GM12891 (cell line): ENCODE results near the gene CPNE2.
A peak's percentile ranks its signal among the peaks of the same experiment; 100 is the strongest.

ENCODE experiments used
- DNase-seq: peaks from one replicate; pipeline ENCODE4 v3.0.0; 2011; ENCODE audit warnings: low spot score; ENCODE audit not compliant: insufficient read length
- FAIRE-seq: peaks from 2 replicates; lab custom pipeline; 2011; peaks lifted over from hg19 to GRCh38; lab: Jason Lieb, UNC
- PAX5 ChIP-seq: IDR thresholded peaks from 2 replicates; pipeline ENCODE4 v1.6.1; 2011; ENCODE audit warnings: low read length, moderate library complexity, mild to moderate bottlenecking; ENCODE audit not compliant: insufficient read depth, severe bottlenecking
- POLR2A ChIP-seq: IDR thresholded peaks from 2 replicates; pipeline ENCODE4 v1.6.1; 2011; ENCODE audit warnings: low read depth, low read length, control low read depth
- POLR2AphosphoS5 ChIP-seq: IDR thresholded peaks from 2 replicates; pipeline ENCODE4 v1.6.1; 2011; ENCODE audit warnings: low read depth, low read length, control low read depth
- POU2F2 ChIP-seq: IDR thresholded peaks from 2 replicates; pipeline ENCODE4 v1.6.1; 2011; ENCODE audit warnings: low read depth, mild to moderate bottlenecking, control low read depth, low read length, moderate library complexity
- SPI1 ChIP-seq: IDR thresholded peaks from 2 replicates; pipeline ENCODE4 v1.6.1; 2011; ENCODE audit warnings: low read depth, low read length, control low read depth
- TAF1 ChIP-seq: IDR thresholded peaks from 2 replicates; pipeline ENCODE4 v1.6.1; 2011; ENCODE audit warnings: low read depth, low read length, control low read depth

CPNE2 gene

GRCh38 chr16:57123974-57124674 is 31.7 kb downstream of the CPNE2 start:
- DNase-seq (no peak), FAIRE-seq (no peak)
- TF ChIP-seq POLR2AphosphoS5, result no peak
- no peak for TF ChIP-seq PAX5
- TF ChIP-seq POU2F2, result no peak
- no peak for TF ChIP-seq POLR2A
- TF ChIP-seq TAF1, result no peak
- TF ChIP-seq SPI1, result no peak

DNA sequence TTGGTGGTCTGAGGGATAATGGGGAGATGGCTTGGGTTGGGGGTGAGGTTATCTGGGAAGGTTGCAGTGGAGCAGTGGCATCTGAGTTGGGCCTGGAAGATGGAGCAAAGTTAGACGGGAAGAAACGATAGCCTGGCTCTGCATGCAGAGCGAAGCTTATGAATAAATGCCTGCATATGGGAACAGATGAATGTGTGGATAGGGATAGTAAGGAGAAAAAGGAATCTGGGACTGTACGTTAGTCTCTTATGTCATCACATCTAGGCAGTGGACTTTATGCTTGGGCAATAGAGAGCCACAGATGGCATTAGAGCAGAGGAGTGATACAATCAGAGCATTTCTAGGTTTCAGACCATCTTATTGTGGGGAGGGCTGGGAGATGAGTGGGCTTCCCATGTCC is 33.0 kb downstream of the CPNE2 start:
- no peak for DNase-seq
- FAIRE-seq, result no peak
- TF ChIP-seq POLR2A (no peak), POLR2AphosphoS5 (no peak), PAX5 (no peak), POU2F2 (no peak), SPI1 (no peak), TAF1 (no peak)

- no peak for FAIRE-seq
- no peak for DNase-seq
- no peak for TF ChIP-seq POU2F2
- TF ChIP-seq PAX5, result no peak
- no peak for TF ChIP-seq POLR2A
- no peak for TF ChIP-seq TAF1
- no peak for TF ChIP-seq POLR2AphosphoS5
- TF ChIP-seq SPI1, result no peak
Observed at GRCh38 chr16:57125969-57126368, 33.6 kb downstream of the CPNE2 start.

GRCh38 chr16:57126411-57126810 is 34.0 kb downstream of the CPNE2 start:
- no peak for DNase-seq
- no peak for FAIRE-seq
- TF ChIP-seq POU2F2, result no peak
- no peak for TF ChIP-seq POLR2A
- TF ChIP-seq PAX5, result no peak
- no peak for TF ChIP-seq TAF1
- no peak for TF ChIP-seq POLR2AphosphoS5
- TF ChIP-seq SPI1, result no peak

- peak; percentile 52 for FAIRE-seq
- no peak for DNase-seq
- no peak for TF ChIP-seq TAF1
- TF ChIP-seq POU2F2, result no peak
- TF ChIP-seq PAX5, result no peak
- no peak for TF ChIP-seq POLR2AphosphoS5
- no peak for TF ChIP-seq SPI1
- no peak for TF ChIP-seq POLR2A
Observed at GRCh38 chr16:57127037-57127763, 34.8 kb downstream of the CPNE2 start.

- DNase-seq (no peak), FAIRE-seq (no peak)
- TF ChIP-seq TAF1 (no peak), PAX5 (no peak), POU2F2 (no peak), POLR2AphosphoS5 (no peak), POLR2A (no peak), SPI1 (no peak)
Observed at GRCh38 chr16:57127836-57128235, 35.5 kb downstream of the CPNE2 start.

DNA sequence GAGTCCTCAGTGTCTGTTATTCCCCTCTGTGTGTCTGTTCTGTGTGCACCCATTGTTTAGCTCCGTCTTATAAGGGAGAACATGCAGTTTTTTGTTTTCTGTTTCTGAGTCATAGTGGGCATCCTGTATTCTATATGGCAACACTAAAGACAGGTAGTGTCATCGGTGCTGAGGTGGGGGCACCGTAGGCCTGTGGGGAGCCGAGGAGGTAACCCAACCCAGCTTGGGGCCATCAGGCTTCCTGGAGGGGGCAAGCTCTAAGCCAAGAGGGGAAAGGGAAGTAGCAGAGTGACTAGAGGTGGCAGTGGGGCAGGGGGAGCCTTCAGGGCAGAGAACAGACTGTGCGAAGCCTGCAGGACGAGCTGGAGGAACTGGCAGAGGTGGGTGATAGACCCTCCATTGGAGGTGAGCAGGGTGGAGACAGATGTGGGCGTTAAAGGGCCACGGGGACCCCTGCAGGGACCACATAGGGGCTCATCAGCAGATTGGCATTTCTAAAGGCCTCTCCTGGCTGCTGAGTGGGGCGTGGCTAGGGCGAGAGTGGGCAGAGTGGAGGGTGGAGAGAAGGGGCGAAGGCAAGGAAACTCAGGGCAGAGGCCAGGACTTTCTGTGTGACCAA is 36.5 kb downstream of the CPNE2 start:
- FAIRE-seq (peak; percentile 56), DNase-seq (no peak)
- TF ChIP-seq POLR2A, result no peak
- TF ChIP-seq PAX5, result no peak
- TF ChIP-seq SPI1, result no peak
- TF ChIP-seq TAF1, result no peak
- TF ChIP-seq POLR2AphosphoS5, result no peak
- no peak for TF ChIP-seq POU2F2

- FAIRE-seq (no peak), DNase-seq (no peak)
- TF ChIP-seq POU2F2, result no peak
- no peak for TF ChIP-seq POLR2AphosphoS5
- no peak for TF ChIP-seq PAX5
Observed at GRCh38 chr16:57130950-57131321, 38.6 kb downstream of the CPNE2 start.

GRCh38 chr16:57131351-57131970 is 39.1 kb downstream of the CPNE2 start:
- FAIRE-seq (no peak), DNase-seq (no peak)
- TF ChIP-seq POLR2A, result no peak
- TF ChIP-seq SPI1, result no peak
- no peak for TF ChIP-seq TAF1
- TF ChIP-seq PAX5, result no peak
- no peak for TF ChIP-seq POLR2AphosphoS5
- TF ChIP-seq POU2F2, result no peak
